GM18508 (cell line): ENCODE data around the gene GRM8.

Experiments
- ATAC-seq: cut with Tn5 transposase; IDR thresholded peaks from one replicate; pipeline ENCODE4 v1.9.1; 2021; ENCODE audit warnings: moderate number of reproducible peaks; ENCODE audit not compliant: insufficient read depth, unreplicated experiment

GRM8 gene

GRCh38 chr7:126411032-126411820, 841.5 kb downstream of the GRM8 start:
- ATAC-seq, result peak; percentile 34

GRCh38 chr7:126403040-126403439, 849.7 kb downstream of the GRM8 start:
- ATAC-seq, result no peak

GRCh38 chr7:126401918-126402317, 850.8 kb downstream of the GRM8 start:
- ATAC-seq, result no peak

- no peak for ATAC-seq
These were observed 853.8 kb downstream of the GRM8 start for GRCh38 chr7:126398851-126399529.

- no peak for ATAC-seq
These were observed 854.5 kb downstream of the GRM8 start for GRCh38 chr7:126398285-126398684.

- no peak for ATAC-seq
These were observed 858.3 kb downstream of the GRM8 start for GRCh38 chr7:126394406-126394805.
